HG03432 (cell line): ENCODE results near the gene COG6.

ENCODE experiments used
- ATAC-seq: cut with Tn5 transposase; IDR thresholded peaks from one replicate; pipeline ENCODE4 v1.9.1; 2021; ENCODE audit warnings: mild to moderate bottlenecking, moderate library complexity; ENCODE audit not compliant: unreplicated experiment

COG6 gene

GRCh38 chr13:39655569-39656324 is at the start of gene COG6:
TSS of gene COG6 (plus strand) at chr13:39655662. CDS start at chr13:39655727, 65 bp downstream.
- peak; percentile 93 for ATAC-seq

- ATAC-seq, result no peak
These were observed 49.7 kb upstream of the COG6 start for GRCh38 chr13:39605677-39606320.

- ATAC-seq, result no peak
These were observed 47.6 kb upstream of the COG6 start for GRCh38 chr13:39607876-39608275.

GRCh38 chr13:39612023-39612637 is 43.3 kb upstream of the COG6 start:
- ATAC-seq, result peak; percentile 56

GRCh38 chr13:39616087-39616694 is 39.3 kb upstream of the COG6 start:
- peak; percentile 85 for ATAC-seq

GRCh38 chr13:39618561-39618960 is 36.9 kb upstream of the COG6 start:
- ATAC-seq, result no peak

GRCh38 chr13:39623466-39623865 is 32.0 kb upstream of the COG6 start:
- ATAC-seq, result no peak

GRCh38 chr13:39631307-39631706 is 24.2 kb upstream of the COG6 start:
- ATAC-seq, result no peak

GRCh38 chr13:39632994-39633393 is 22.5 kb upstream of the COG6 start:
- ATAC-seq, result no peak

- ATAC-seq, result no peak
These were observed 19.9 kb upstream of the COG6 start for GRCh38 chr13:39635564-39635963.

- no peak for ATAC-seq
These were observed 17.6 kb upstream of the COG6 start for GRCh38 chr13:39637890-39638289.

GRCh38 chr13:39641645-39642044 is 13.8 kb upstream of the COG6 start:
- ATAC-seq, result no peak

- no peak for ATAC-seq
These were observed 9.3 kb upstream of the COG6 start for GRCh38 chr13:39646122-39646521.

GRCh38 chr13:39655041-39655568 is 357 bp upstream of the COG6 start:
- peak; percentile 3 for ATAC-seq

- ATAC-seq, result peak; percentile 13
These were observed 839 bp downstream of the COG6 start for GRCh38 chr13:39656325-39656677.

GRCh38 chr13:39663508-39663907 is 8.0 kb downstream of the COG6 start:
- no peak for ATAC-seq

- no peak for ATAC-seq
These were observed 8.5 kb downstream of the COG6 start for GRCh38 chr13:39663958-39664357.

GRCh38 chr13:39665763-39666162 is 10.3 kb downstream of the COG6 start:
- ATAC-seq, result no peak

GRCh38 chr13:39670445-39670844 is 15.0 kb downstream of the COG6 start:
- ATAC-seq, result no peak

GRCh38 chr13:39672378-39673132 is 17.1 kb downstream of the COG6 start:
- ATAC-seq, result no peak

GRCh38 chr13:39675904-39676303 is 20.4 kb downstream of the COG6 start:
- no peak for ATAC-seq
